HG02678 (cell line): Measurements from ENCODE around the gene KIAA0513.
A peak's percentile ranks its signal among the peaks of the same experiment; 100 is the strongest.

Experiments used
- ATAC-seq: cut with Tn5 transposase; IDR thresholded peaks from one replicate; pipeline ENCODE4 v1.9.1; 2021; ENCODE audit warnings: mild to moderate bottlenecking, moderate library complexity; ENCODE audit not compliant: unreplicated experiment

KIAA0513 gene

DNA sequence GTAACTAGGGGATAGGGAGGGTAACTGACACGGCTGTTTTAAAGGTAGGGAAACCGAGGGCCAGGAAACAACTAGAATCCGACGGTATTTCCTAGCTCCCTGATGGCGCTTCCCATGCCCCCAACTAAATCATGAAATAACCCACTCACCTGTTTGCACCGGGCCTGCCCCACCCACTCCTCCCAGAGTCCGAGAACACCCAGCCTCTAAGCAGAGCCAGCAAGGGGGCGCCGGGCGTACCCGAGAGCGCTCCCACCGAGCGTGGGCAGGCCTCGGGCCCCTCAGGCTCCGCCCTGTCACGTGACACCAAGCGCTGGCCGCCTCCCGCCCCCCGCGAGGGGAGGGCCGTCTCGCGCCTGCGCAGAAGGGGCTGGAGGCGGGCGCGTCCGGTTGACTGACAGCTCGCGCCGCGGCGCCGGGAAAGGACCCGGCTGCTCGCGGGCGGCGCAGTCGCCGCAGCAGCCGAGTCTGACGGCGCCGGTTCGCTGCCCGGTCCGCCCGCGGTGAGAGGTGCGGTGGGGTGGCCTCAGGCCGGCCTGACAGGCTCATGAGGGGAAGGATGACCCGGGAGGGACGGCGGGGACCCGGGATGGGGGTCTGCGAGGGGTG is at the start of gene KIAA0513:
Gene KIAA0513 (plus strand): TSS at position 447 of the 609 bp plus-strand sequence. CDS start 39,277 bp downstream, outside the sequence.
- peak; percentile 82 for ATAC-seq

- ATAC-seq: no peak
Observed at GRCh38 chr16:84979516-84979915, 48.1 kb upstream of the KIAA0513 start.

DNA sequence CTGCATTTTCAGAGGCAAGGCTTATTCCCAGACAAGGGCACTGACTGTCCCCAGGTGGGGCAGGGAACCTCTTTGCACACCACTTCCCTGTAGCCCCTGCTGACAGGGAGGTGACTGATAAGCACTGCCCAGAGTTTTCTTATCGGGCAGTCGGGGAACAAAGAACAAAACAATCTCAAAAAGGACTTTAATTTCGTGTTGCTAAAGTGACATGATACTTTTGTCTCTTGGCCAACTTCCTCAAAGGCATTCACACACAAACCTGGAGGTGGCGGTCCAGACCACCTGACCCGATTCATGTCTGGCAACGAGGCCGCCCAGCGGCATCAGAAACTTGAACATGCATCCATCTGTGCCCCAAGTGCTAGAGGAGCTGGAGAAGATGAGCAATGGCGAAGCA is 45.2 kb upstream of the KIAA0513 start:
- no peak for ATAC-seq

DNA sequence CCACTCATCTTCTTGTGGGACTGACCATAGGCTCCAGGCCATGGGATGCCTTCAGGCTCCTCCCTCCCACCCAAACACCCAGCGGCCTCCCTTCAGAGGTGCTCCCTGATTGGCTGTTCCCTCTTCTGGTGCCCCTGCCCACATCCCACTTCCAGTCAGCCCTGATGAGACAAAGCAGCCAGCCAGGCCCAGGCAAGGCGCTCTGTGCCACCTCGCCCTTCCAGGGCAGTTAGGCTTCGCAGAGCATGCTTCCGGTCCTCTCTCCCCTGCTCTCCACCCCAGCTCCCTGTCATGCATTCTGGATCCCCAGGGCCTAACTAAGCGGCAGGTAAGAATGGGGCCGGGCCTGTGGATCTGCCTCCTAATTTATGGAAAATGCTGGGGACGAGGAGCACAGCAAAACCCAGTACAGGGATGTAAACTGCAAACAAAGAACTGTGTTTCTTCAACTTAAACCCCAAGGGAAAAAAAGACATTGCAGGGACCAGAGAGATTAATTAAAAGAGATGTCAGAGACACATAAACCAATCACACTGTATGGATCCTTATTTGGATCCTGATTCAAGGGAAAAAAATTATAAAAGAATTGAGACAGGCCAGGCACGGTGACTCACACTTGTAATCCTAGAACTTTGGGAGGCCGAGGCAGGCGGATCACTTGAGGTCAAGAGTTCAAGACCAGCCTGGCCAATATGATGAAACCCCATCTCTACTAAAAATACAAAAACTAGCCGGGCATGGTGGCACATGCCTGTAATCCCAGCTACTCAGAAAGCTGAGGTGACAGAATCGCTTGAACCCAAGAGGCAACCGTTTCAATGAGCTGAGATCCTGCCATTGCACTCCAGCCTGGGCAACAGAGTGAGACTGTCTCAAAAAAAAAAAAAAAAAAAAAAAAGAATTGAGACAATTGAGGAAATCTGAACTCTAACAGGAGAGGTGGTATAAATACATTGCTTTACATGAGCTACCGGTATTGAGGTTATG is 42.2 kb upstream of the KIAA0513 start:
- no peak for ATAC-seq

GRCh38 chr16:84986102-84986501 is 41.5 kb upstream of the KIAA0513 start:
- no peak for ATAC-seq

DNA sequence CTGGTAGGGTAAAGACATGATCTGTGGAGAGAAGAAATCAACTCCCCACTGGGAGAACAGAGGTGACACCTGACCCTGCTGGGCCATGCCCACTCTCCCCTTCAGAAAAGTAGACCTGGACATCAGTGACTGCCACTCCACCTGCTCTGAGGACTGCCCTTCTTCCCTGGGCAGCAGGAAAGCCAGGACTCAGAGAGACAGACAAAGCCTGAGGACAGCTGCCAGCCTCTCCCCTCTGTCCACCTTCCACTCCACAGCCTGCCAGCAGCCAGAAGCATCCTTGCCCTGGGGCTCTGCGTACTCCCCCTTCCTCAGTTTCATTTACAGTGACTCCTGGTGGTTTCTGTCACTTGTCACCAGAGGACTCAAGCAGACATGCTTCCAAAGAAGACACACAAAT is 40.7 kb upstream of the KIAA0513 start:
- no peak for ATAC-seq

DNA sequence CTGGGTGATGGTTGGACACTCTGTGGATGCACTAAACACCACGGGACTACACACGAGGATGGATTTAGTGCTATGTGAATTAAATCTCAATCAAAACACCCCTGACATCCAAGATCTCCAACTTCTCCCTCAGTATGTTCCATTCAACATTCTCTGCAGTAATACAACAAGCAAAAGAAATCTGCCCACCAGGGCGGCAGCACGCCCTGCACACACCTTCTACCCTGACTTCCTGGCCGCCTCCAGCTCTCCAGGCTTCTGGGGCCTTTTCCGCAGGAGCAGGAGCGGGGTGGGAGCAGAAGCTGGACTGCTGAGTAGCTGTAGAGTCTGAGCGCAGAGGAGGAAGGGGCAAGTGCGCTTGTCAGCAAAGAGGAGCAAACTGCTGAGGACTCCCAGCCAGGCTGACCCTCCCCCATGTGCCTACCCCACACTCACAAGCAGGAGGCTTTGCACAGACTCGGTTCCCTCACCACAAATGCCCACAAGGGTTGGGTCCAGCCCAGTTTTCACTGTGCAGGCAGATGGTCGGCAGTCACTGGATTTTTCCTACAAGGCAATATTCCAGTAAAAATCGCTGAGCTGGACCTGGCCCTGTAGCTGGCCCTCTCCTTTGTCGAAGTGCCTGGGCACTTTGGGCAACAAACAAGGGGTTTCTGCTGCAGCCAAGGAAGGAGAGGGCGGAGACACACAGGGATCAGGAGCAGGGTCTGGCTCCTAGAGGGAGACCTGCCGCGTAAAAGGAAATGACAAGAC is 39.1 kb upstream of the KIAA0513 start:
- ATAC-seq: no peak

DNA sequence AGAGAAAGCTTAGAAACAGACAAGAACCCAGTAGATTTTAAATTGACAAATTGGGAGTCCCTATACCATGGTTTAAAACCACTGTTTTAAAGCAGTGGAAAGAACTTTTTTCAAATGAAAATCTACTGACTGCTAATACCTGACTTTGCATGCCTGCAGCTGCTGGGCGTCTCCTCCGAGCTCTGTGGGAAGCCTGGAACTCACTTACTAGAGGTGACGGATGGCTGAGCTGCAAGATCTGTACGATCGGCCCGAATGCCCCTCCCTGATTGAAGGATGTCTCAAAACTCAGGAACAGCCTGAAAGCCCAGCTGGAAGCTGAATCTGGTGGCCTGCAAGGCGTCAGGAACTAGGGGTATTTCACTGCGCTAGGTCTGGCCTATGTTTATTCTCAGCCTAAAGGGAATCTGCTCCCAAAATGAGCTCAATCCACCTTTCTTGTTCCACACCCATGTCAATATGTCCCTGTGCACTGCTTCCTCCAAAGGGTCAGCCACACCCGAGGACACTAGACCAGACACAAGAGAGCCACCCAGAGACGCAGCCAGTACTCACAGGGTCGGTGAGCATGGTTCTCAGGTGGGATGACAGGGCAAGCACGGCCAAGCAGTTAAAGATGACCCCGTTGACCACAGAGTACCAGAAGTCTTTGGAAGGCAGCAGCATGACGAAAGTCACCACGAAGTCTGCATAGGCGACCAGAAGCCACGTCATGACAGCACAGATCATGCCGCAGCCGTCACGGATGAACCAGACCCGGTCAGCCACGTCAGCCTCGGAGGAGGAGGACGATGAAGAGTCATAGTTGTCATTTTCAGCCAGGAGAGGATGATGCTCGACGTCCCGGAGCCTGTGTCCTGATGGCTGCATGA is 37.6 kb upstream of the KIAA0513 start:
- no peak for ATAC-seq

GRCh38 chr16:84990782-84991181 is 36.8 kb upstream of the KIAA0513 start:
- ATAC-seq: no peak

GRCh38 chr16:84992717-84993075 is 34.9 kb upstream of the KIAA0513 start:
- no peak for ATAC-seq

DNA sequence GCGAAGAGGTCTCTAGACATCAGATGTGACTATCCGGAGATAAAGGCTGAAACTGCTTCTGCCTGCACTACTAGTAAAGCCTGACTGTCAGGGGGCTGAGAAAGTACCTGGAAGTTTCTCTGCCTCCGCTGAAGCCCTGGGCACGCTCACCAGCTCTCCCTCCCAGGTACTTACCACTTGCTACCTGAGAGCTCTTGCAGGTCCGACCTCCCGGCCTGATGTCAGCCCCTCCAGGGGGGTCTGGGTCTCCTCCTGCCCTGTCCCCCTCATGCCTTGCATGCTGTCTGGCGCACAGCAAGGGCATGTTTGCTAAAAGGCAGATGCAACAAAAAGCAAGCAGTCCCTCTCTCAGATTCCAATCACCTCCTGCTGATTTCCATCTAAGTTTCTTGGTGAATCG is 33.7 kb upstream of the KIAA0513 start:
- ATAC-seq: no peak

GRCh38 chr16:84995663-84996062 is 31.9 kb upstream of the KIAA0513 start:
- ATAC-seq: no peak

DNA sequence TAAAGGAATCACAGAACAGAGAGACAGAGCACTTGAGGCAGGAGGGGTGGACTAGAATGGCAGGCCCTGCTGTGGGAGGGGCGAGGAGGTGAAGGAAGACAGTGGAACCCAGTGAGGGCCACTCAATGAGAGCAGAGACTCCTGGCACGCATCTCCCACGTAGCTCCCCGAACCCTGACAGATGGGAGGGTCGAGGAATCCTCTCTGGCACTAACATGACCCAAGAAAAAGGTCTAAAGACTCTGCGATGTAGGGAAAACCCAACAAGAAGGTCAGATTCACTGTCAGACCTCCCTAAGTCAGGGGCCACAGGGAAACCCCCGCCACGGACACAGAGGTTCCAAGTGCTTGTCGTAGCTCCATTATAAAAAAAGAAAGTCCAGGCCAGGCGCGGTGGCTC is 31.2 kb upstream of the KIAA0513 start:
- no peak for ATAC-seq

- ATAC-seq: no peak
Observed at GRCh38 chr16:84999200-84999599, 28.4 kb upstream of the KIAA0513 start.

- no peak for ATAC-seq
Observed at GRCh38 chr16:84999857-85000480, 27.6 kb upstream of the KIAA0513 start.

- ATAC-seq: no peak
Observed at GRCh38 chr16:85002099-85002541, 25.5 kb upstream of the KIAA0513 start.

GRCh38 chr16:85002608-85003007 is 25.0 kb upstream of the KIAA0513 start:
- ATAC-seq: no peak

GRCh38 chr16:85003076-85003475 is 24.5 kb upstream of the KIAA0513 start:
- ATAC-seq: no peak

- ATAC-seq: no peak
Observed at GRCh38 chr16:85003725-85004586, 23.6 kb upstream of the KIAA0513 start.
